H1 (cell line): ENCODE results near the gene MDC1. TPM values are rescaled to one million over a fixed set of nuclear protein-coding genes. Genes with fewer than 3 reads are reported as not detected.
A peak's percentile ranks its signal among the peaks of the same experiment; 100 is the strongest.

Source experiments
- ASH2L ChIP-seq: fragments of 200-600, 300-600 bp; sonication (generic); IDR thresholded peaks from one replicate; pipeline ENCODE4 v1.7.1; 2017; ENCODE audit warnings: low read length
- ATF2 ChIP-seq: IDR thresholded peaks from 2 replicates; pipeline ENCODE4 v1.6.1; 2012; ENCODE audit warnings: low read length, inconsistent platforms
- BACH1 ChIP-seq: IDR thresholded peaks from 2 replicates; pipeline ENCODE4 v1.6.1; 2012; ENCODE audit warnings: low read length, improper control_type of control experiment
- CBX8 ChIP-seq: fragments of 300-800, 300-1000 bp; sonication (generic); IDR thresholded peaks from 2 replicates; pipeline ENCODE4 v1.7.1; 2016; ENCODE audit warnings: low read depth, low read length, borderline replicate concordance
- CEBPB ChIP-seq: IDR thresholded peaks from 2 replicates; pipeline ENCODE4 v1.6.1; 2012; ENCODE audit warnings: low read depth, low read length
- CHD1 ChIP-seq: IDR thresholded peaks from 2 replicates; pipeline ENCODE4 v1.6.1; 2012; ENCODE audit warnings: low read depth, low read length, improper control_type of control experiment
- CTBP2 ChIP-seq: IDR thresholded peaks from 2 replicates; pipeline ENCODE4 v1.7.0; 2011; ENCODE audit warnings: borderline replicate concordance, mild to moderate bottlenecking, moderate library complexity, mixed read lengths, low read length; ENCODE audit not compliant: insufficient read depth, insufficient read length
- EGR1 ChIP-seq: IDR thresholded peaks from 2 replicates; pipeline ENCODE4 v1.6.1; 2011; ENCODE audit warnings: low read depth, low read length, borderline replicate concordance
- HDAC6 ChIP-seq: IDR thresholded peaks from one replicate; pipeline ENCODE4 v1.7.1; 2012; ENCODE audit warnings: low read depth, mild to moderate bottlenecking, inconsistent platforms, low read length, moderate library complexity
- JUND ChIP-seq: IDR thresholded peaks from 2 replicates; pipeline ENCODE4 v1.6.1; 2011; ENCODE audit warnings: mild to moderate bottlenecking, improper control_type of control experiment, low read length
- MAX ChIP-seq: IDR thresholded peaks from 2 replicates; pipeline ENCODE4 v1.6.1; 2012; ENCODE audit warnings: inconsistent platforms
- POLR2AphosphoS5 ChIP-seq: IDR thresholded peaks from 2 replicates; pipeline ENCODE4 v1.6.1; 2011; ENCODE audit warnings: low read depth, low read length
- RBBP5 ChIP-seq: IDR thresholded peaks from 2 replicates; pipeline ENCODE4 v1.7.1; 2012; ENCODE audit warnings: low read depth, mild to moderate bottlenecking, inconsistent platforms, low read length, moderate library complexity, borderline replicate concordance
- RFX5 ChIP-seq: IDR thresholded peaks from 2 replicates; pipeline ENCODE4 v1.6.1; 2011; ENCODE audit warnings: low read depth, low read length, improper control_type of control experiment, borderline replicate concordance
- SAP30 ChIP-seq: fragments of 300-600 bp; sonication (generic); IDR thresholded peaks from 2 replicates; pipeline ENCODE4 v1.7.1; 2012; ENCODE audit warnings: low read length, moderate library complexity, mild to moderate bottlenecking, inconsistent platforms; ENCODE audit not compliant: insufficient read depth, insufficient replicate concordance
- SIN3A ChIP-seq, 2 experiments: IDR thresholded peaks in 1 of 2; conservative IDR thresholded peaks in 1 of 2; 2 replicates each; pipeline ENCODE4 v1.6.1; 2011 to 2012; ENCODE audit warnings: low read length in 2 of 2, improper control_type of control experiment in 1 of 2, low read depth in 1 of 2, mild to moderate bottlenecking in 1 of 2
- SIRT6 ChIP-seq: IDR thresholded peaks from one replicate; pipeline ENCODE4 v1.7.1; 2012; ENCODE audit warnings: low read length, inconsistent platforms
- SP1 ChIP-seq: IDR thresholded peaks from 2 replicates; pipeline ENCODE4 v1.6.1; 2011; ENCODE audit warnings: low read depth, low read length
- SP2 ChIP-seq: IDR thresholded peaks from 2 replicates; pipeline ENCODE4 v1.6.1; 2012; ENCODE audit warnings: mild to moderate bottlenecking, low read length, inconsistent platforms
- SP4 ChIP-seq: IDR thresholded peaks from 2 replicates; pipeline ENCODE4 v1.6.1; 2012; ENCODE audit warnings: low read length, inconsistent platforms
- TAF1 ChIP-seq: IDR thresholded peaks from 2 replicates; pipeline ENCODE4 v1.6.1; 2011; ENCODE audit warnings: mild to moderate bottlenecking, low read depth, low read length
- TAF7 ChIP-seq: optimal IDR thresholded peaks from 2 replicates; pipeline ENCODE3; 2011; ENCODE audit warnings: low read depth, mild to moderate bottlenecking, inconsistent platforms, low read length, moderate library complexity, borderline replicate concordance
- TEAD4 ChIP-seq: IDR thresholded peaks from 2 replicates; pipeline ENCODE4 v1.6.1; 2012; ENCODE audit warnings: low read depth, low read length, inconsistent platforms, mixed read lengths
- YY1 ChIP-seq: IDR thresholded peaks from 2 replicates; pipeline ENCODE4 v1.6.1; 2011; ENCODE audit warnings: low read depth, mild to moderate bottlenecking, low read length
- polyA plus RNA-seq, 7 experiments: library from polyadenylated mRNA; depleted of rRNA in 3 of 7; stranded (reverse) in 5 of 7; unstranded in 2 of 7; fragments of >200 nt in 5 of 7; fragments of 200-250 nt in 2 of 7; gene quantifications; 1 replicate in 5 of 7; 2 replicates in 1 of 7; 4 replicates in 1 of 7; pipeline versions ENCODE4 v1.2.1 to v1.2.3, GENCODE V29; 2011 to 2013; ENCODE audit warnings: missing spikeins in 2 of 7, mixed read lengths in 2 of 7
- total RNA-seq: library from RNA; stranded (reverse); fragmentation: NEBNext Ultra II Directional; extraction: Animal tissue kit (Norgen Biotek cat#: 25700); gene quantifications from 2 replicates; pipeline ENCODE4 v1.2.1, GENCODE V29; 2021

Gene MDC1
- total and polyA plus RNA-seq, 2 of the 8 experiments (the other 6 are each of a cell fraction or from before 2014, with no cell fraction given): 29.9 to 81.1 TPM

GRCh38 chr6:30717129-30717844 lies at the start of gene MDC1 (continued):
- TF ChIP-seq SP2: peak; percentile 98
- no peak for TF ChIP-seq RBBP5
- TF ChIP-seq ATF2: peak; percentile 86
- TF ChIP-seq SIRT6: no peak
- no peak for TF ChIP-seq HDAC6
- TF ChIP-seq SP4: peak; percentile 82; the same call in 1 of the 2 replicates
- peak; percentile 5; the same call in 1 of the 2 replicates for TF ChIP-seq CHD1
- TF ChIP-seq JUND: peak; percentile 45; the same call in 1 of the 2 replicates
- TF ChIP-seq YY1: peak; percentile 95
- TF ChIP-seq CBX8: no peak
- TF ChIP-seq MAX: peak; percentile 68
- peak; percentile 99 for TF ChIP-seq POLR2AphosphoS5
- TF ChIP-seq EGR1: peak; percentile 95
- TF ChIP-seq SP1: peak; percentile 94
- TF ChIP-seq CEBPB: no peak; the same call in 1 of the 2 replicates
- TF ChIP-seq CTBP2: no peak
- no peak for TF ChIP-seq SAP30
- peak; percentile 92 for TF ChIP-seq TAF7
- TF ChIP-seq TEAD4: peak; percentile 52; the same call in 1 of the 2 replicates
- TF ChIP-seq ASH2L: peak; percentile 60
- no peak for TF ChIP-seq RFX5
- TF ChIP-seq TAF1: peak; percentile 98
- TF ChIP-seq SIN3A (conservative IDR thresholded peaks at IDR 0.05 in 1 of 2, IDR thresholded peaks at IDR 0.05 in 1 of 2; ENCODE audit: low read depth in 1 of 2, low read length in 2 of 2): peak; percentile 93 to 95; a peak in 3 of 4 replicates
- peak; percentile 97 for TF ChIP-seq BACH1
